Breast epithelium (tissue), 4 donors: ENCODE data around the gene HCFC1R1. TPM values are rescaled to one million over a fixed set of nuclear protein-coding genes. Genes with fewer than 3 reads are reported as not detected.

ENCODE experiments used
- DNase-seq, 2 donors: peaks; one replicate each; pipeline ENCODE4 v3.0.0-alpha.2; 2019; ENCODE audit warnings: low spot score in 2 of 2
- H3K27ac ChIP-seq, 2 donors: fragments of 200-600 bp; sonication (generic) in 1 of 2; one replicate each; pipeline ENCODE4 v1.5.1; 2016 to 2019; ENCODE audit warnings: mild to moderate bottlenecking in 1 of 2
- H3K27me3 ChIP-seq, 2 donors: fragments of 200-600 bp; sonication (generic) in 1 of 2; one replicate each; pipeline versions ENCODE4 v1.5.1 to v1.6.0; 2017 to 2019; ENCODE audit warnings: control low read depth in 1 of 2, mild to moderate bottlenecking in 1 of 2
- H3K36me3 ChIP-seq: fragments of 200-600 bp; one replicate; pipeline ENCODE4 v1.5.1; 2019
- H3K4me1 ChIP-seq, 2 donors: fragments of 200-600 bp; sonication (generic); one replicate each; pipeline ENCODE4 v1.5.1; 2016 to 2019; ENCODE audit warnings: control low read depth in 1 of 2
- H3K4me3 ChIP-seq, 3 donors: fragments of 200-600 bp; sonication (generic); 1 replicate in 2 of 3; 2 replicates in 1 of 3; pipeline ENCODE4 v1.5.1; 2016 to 2019; ENCODE audit warnings: mild to moderate bottlenecking in 3 of 3, moderate library complexity in 2 of 3
- H3K9me3 ChIP-seq, 2 donors: fragments of 200-600 bp; sonication (generic) in 1 of 2; one replicate each; pipeline ENCODE4 v1.5.1; 2016 to 2019; ENCODE audit warnings: control low read depth in 1 of 2
- CTCF ChIP-seq, 3 donors: fragments of 450-650 bp; IDR thresholded peaks; one replicate each; pipeline ENCODE4 v1.5.1; 2016 to 2017; ENCODE audit warnings: antibody characterized with exemption in 3 of 3, mild to moderate bottlenecking in 3 of 3, moderate library complexity in 3 of 3
- POLR2A ChIP-seq: fragments of 450-650 bp; IDR thresholded peaks from one replicate; pipeline ENCODE4 v1.6.1; 2016; ENCODE audit warnings: antibody characterized with exemption, mild to moderate bottlenecking, moderate library complexity
- POLR2AphosphoS5 ChIP-seq, 3 donors: sonication (generic); formaldehyde crosslinking; IDR thresholded peaks; one replicate each; pipeline ENCODE4 v1.6.1; 2017; ENCODE audit warnings: antibody characterized with exemption in 3 of 3
- intact Hi-C: fragments of 100-400 bp; cut with DNase I; formaldehyde crosslinking; loops from one replicate; pipeline ENCODE4 v1.15.1; 2023; ENCODE audit warnings: low total_unique reads
- total RNA-seq, 3 donors: library from RNA; depleted of rRNA; stranded (reverse); fragments of >200 nt; gene quantifications; one replicate each; pipeline ENCODE4 v1.1.0, GENCODE V29; 2016

HCFC1R1 gene
- total RNA-seq, 3 donors from 2014 or later, result 8.8 to 26.5 (median 17.3) TPM

- Histone ChIP-seq H3K27me3 (no peaks in the 10 kb centered on the region), H3K36me3 (no peaks in the 10 kb centered on the region), H3K4me1 (no peaks in the 10 kb centered on the region), H3K4me3 (no peak overlapping the region), H3K27ac (no peak overlapping the region), H3K9me3 (no peaks in the 10 kb centered on the region)
- no peak for DNase-seq
- intact Hi-C loops, result no loop called here
- no peak for TF ChIP-seq POLR2AphosphoS5 (IDR thresholded peaks at IDR 0.05)
- no peak for TF ChIP-seq CTCF (IDR thresholded peaks at IDR 0.05)
- no peak for TF ChIP-seq POLR2A
These were observed 5.1 kb upstream of the HCFC1R1 start for GRCh38 chr16:3028716-3029319.

- no peaks in the 10 kb centered on the region for H3K27me3 ChIP-seq
- no peaks in the 10 kb centered on the region for H3K36me3 ChIP-seq
- H3K9me3 ChIP-seq, result no peaks in the 10 kb centered on the region
- no peak overlapping the region for H3K27ac ChIP-seq
- peak; percentile 80 to 84 for DNase-seq
- H3K4me3 ChIP-seq, result no peak overlapping the region
- intact Hi-C loops, result no loop called here
- TF ChIP-seq POLR2A, result no peak
- TF ChIP-seq CTCF (IDR thresholded peaks at IDR 0.05), result peak in 2 of 3 donors; percentile 42 to 68
- H3K4me1 ChIP-seq, result peaks cover 0 to 3% of the 10 kb centered on the region in 2 donors
These were observed 4.4 kb upstream of the HCFC1R1 start for GRCh38 chr16:3027983-3028715.

DNA sequence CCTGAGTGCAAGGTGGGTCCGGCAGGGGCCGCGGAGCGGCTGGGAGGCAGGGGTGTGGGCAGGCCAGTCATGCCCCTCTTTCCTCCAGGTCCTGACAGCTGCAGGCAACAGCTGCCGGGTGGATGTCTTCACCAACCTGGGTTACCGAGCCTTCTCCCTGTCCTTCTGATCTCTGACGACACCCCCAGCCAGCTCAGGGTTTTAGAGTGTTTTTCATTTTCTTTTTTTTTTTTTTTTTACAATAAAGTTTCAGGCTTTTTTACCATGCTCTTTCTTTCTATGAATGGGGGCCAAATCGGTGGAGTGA lies 3.7 kb upstream of the HCFC1R1 start:
- Histone ChIP-seq H3K36me3 (no peaks in the 10 kb centered on the region), H3K27me3 (no peaks in the 10 kb centered on the region), H3K27ac (no peak overlapping the region), H3K9me3 (no peaks in the 10 kb centered on the region), H3K4me1 (peaks cover 5 to 10% of the 10 kb centered on the region in 2 donors), H3K4me3 (no peak overlapping the region)
- intact Hi-C loops, result no loop called here
- TF ChIP-seq POLR2AphosphoS5 (IDR thresholded peaks at IDR 0.05), result no peak
- TF ChIP-seq POLR2A, result no peak
- no peak for TF ChIP-seq CTCF (IDR thresholded peaks at IDR 0.05)
- DNase-seq, result no peak

DNA sequence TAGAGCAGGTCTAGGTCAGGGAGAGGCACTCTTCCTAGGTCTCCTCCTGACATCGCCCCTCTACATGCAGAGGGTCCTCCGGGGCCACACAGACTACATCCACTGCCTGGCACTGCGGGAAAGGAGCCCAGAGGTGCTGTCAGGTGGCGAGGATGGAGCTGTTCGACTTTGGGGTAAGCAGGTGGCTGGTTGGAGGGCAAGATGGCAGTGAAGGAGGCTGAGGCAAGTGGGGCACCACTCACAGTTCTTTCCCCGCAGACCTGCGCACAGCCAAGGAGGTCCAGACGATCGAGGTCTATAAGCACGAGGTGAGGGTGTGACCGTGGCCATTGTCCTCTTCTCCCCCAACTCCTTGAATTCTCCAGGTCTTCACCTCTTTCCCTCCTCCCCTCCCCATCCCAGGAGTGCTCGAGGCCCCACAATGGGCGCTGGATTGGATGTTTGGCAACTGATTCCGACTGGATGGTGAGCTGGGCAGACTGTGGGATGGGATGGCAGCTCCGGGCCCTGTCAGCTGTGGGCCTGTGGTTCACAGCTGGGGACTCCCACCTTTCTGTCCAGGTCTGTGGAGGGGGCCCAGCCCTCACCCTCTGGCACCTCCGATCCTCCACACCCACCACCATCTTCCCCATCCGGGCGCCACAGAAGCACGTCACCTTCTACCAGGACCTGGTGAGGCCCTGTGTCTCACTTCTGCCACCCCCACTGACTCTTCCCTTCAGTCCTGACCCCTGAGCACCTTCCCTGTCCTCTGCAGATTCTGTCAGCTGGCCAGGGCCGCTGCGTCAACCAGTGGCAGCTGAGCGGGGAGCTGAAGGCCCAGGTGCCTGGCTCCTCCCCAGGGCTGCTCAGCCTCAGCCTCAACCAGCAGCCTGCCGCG lies 3.1 kb upstream of the HCFC1R1 start:
- intact Hi-C loops, result no loop called here
- no peak for DNase-seq
- peaks cover 11 to 14% of the 10 kb centered on the region in 2 donors for H3K4me1 ChIP-seq

More for the DNA sequence above, 3.1 kb upstream of the HCFC1R1 start:
- Histone ChIP-seq H3K4me3 (no peak overlapping the region), H3K9me3 (no peaks in the 10 kb centered on the region), H3K36me3 (no peaks in the 10 kb centered on the region), H3K27me3 (no peaks in the 10 kb centered on the region), H3K27ac (no peak overlapping the region)
- no peak for TF ChIP-seq CTCF (IDR thresholded peaks at IDR 0.05)
- TF ChIP-seq POLR2AphosphoS5 (IDR thresholded peaks at IDR 0.05), result no peak
- TF ChIP-seq POLR2A, result no peak
